GM12865 (cell line): ENCODE results near the gene TMSB4X.

Experiments used
- DNase-seq: peaks from one replicate; pipeline ENCODE4 v3.0.0; 2010; ENCODE audit warnings: low read depth
- H3K4me3 ChIP-seq: 2 replicates; pipeline ENCODE4 v1.5.1; 2011; ENCODE audit warnings: mild to moderate bottlenecking, low read depth, low read length, control low read depth
- TF ChIP-seq, protein P1 (sequence below): IDR thresholded peaks from 2 replicates; pipeline ENCODE4 v1.5.1; 2011; ENCODE audit warnings: low read length, control low read depth, low read depth, inconsistent platforms; ENCODE audit not compliant: insufficient read depth; ENCODE audit errors: missing control alignments

The TMSB4X gene

DNA sequence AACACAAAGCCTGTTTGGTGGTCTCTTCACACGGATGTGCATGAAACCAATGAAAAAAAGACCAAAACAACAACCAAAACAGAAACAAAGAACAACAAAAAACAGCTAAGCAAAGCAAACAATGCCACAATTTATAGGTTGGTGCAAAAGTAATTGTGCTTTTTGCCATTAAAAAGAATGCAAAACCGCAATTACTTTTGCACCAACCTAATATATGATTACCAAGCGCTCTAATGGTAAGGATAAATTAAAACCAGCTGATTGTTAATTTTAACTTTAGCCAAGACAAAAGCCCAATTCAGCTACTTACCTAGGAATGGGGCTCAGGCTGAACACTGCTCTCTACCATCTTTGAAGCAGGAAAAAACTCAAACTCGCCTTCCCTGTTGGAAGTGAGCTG lies 29.4 kb upstream of the TMSB4X start:
- DNase-seq: no peak
- no peak overlapping the region for H3K4me3 ChIP-seq
- TF ChIP-seq, protein P1, sequence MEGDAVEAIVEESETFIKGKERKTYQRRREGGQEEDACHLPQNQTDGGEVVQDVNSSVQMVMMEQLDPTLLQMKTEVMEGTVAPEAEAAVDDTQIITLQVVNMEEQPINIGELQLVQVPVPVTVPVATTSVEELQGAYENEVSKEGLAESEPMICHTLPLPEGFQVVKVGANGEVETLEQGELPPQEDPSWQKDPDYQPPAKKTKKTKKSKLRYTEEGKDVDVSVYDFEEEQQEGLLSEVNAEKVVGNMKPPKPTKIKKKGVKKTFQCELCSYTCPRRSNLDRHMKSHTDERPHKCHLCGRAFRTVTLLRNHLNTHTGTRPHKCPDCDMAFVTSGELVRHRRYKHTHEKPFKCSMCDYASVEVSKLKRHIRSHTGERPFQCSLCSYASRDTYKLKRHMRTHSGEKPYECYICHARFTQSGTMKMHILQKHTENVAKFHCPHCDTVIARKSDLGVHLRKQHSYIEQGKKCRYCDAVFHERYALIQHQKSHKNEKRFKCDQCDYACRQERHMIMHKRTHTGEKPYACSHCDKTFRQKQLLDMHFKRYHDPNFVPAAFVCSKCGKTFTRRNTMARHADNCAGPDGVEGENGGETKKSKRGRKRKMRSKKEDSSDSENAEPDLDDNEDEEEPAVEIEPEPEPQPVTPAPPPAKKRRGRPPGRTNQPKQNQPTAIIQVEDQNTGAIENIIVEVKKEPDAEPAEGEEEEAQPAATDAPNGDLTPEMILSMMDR: no peak

DNA sequence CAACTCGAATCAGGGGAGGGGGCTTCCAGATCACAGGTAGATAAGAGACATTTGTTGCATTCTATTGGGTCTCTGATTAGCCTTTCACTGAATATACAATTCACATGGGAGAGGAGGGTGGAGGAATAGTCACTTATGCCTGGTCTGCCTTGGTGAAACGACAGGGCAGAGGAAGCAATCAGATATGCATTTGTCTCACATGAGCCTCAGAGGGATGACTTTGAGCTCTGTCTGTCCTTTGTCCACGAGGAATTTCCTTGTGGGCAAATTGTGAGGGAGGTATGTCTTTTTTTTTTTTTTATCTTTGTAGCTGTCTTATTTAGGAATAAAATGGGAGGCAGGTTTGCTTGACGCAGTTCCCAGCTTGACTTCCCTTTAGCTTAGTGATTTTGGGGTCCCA lies 28.5 kb upstream of the TMSB4X start:
- TF ChIP-seq, protein P1: no peak
- DNase-seq: no peak
- H3K4me3 ChIP-seq: no peak overlapping the region

DNA sequence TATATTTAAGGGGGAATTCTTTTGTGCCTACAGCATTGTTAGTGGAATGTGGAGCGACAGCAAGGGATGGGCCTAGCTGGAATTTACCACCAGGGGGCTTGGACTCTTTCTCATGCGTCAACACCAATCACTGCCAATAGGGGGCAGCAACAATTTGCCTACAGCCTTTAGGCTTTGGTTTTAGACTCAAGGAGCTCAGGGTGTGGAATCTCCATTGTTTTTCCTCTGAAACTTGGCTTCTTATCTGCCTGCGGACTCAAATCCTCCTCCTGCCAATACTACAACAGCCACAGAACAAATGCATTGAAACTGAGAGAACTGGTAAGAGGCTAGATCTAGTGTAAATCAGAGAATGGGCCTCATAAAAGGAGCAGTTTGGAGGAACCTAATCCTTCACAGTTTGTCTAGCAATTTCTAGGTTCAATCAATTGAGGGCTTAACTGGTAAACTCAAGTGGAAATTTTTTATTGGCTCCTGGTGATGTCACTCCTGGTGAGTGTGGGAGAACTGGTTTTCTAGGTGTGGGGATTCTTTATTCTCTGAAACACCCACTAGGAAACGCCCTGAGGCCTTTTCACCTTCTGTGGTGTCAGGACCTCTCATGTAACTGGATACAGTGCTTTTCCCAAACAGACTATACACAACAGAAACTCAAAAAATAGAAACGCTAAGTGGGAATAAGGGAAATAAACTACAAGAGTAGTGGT lies 27.9 kb upstream of the TMSB4X start:
- TF ChIP-seq, protein P1: peak; percentile 95

DNA sequence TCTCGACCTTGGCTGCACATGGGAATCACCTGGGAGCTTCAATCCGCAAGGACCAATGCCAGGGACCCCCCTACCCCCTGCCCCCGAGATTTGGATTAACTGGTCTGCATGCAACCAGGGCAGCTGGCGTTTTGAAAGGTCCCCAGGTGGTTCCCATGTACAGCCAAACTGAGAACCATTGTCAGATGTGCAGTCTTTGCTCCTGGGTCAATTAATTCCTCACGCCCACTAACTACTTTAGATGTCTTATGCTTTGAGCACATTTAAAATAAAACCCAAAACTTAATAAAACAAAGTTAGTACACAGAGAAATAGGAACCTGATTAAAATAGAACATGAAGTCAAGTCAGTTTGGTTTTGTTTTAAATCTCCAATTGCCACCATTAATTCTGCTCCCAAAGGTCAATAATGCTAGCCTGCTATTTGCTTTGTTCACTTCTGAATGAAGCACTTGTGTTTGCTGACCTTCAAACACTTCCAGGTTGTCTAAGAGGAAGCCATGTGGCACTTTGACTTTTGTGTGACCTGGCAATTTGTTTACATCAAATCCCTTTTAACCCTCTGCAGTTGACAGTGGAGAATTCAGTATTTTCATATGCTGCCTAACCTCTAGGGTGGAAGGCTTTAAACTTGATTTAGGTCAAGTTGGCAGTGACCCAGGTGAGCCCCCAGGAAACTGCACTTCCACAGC lies 27.2 kb upstream of the TMSB4X start:
- TF ChIP-seq, protein P1: no peak
- DNase-seq: peak; percentile 58
- H3K4me3 ChIP-seq: peak overlapping the region; percentile 21

More for the DNA sequence above, 27.9 kb upstream of the TMSB4X start:
- H3K4me3 ChIP-seq: peak overlapping the region; percentile 21
- DNase-seq: peak; percentile 82

DNA sequence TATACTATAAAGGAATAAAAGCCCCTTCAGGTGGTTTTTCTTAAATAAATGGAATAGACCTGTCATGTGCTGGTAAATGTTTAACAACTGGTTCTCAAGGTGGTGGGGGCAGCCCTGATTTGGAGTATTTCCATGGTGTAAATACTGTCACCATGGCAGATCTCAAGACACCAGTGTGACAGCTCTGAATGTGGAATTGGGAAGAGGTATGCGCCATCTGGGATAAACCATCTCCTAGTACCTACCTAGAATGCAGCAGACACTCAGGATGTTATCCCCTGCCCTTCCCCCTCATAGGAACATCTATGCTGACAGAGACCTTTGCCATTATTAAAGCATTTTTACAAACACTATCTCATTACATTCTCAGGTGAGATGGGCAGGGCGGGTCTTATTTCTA lies 26.4 kb upstream of the TMSB4X start:
- no peak overlapping the region; the same call in 1 of the 2 replicates for H3K4me3 ChIP-seq
- DNase-seq: no peak
- TF ChIP-seq, protein P1: no peak

DNA sequence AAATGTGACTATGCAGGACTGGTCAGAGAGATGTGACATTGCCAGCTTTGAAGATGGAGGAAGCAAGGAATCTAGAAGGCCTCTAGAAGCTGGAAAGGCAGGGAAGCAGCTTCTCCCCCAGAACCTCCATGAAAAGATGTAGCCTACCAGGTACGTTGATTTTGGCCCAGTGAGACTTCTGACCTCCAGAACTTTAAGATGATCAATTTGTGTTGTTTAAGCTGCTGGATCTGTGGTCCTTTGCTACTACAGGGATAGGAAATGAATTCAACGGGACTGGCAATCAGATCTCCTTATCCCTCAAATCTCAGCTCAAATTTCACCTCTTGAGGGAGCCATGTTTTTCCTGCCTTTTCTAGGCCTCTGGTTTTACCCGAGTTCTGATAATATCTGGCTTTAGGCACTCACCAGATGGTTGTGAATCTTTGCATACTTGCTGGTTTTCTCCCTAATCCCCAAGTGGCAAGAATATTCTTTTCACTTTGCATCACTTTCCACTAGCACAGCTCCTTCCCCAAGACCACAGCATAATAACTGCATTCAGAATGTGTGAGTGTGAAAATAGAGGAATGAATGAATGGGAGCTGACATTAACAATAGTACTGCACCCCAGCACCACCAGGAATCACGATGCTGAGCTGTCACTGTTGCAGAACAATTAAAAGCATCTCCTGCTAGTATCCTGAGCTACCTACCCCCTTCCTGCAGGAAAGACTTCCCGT lies 25.5 kb upstream of the TMSB4X start:
- DNase-seq: no peak
- peak overlapping the region; percentile 46 for H3K4me3 ChIP-seq
- TF ChIP-seq, protein P1: no peak
